ENCODE results near the gene ZNF202. TPM values are rescaled to one million over a fixed set of nuclear protein-coding genes. Genes with fewer than 3 reads are reported as not detected.

Gene ZNF202
- total RNA-seq, 2 donors from 2014 or later = 5.7 to 15.2 TPM

DNA sequence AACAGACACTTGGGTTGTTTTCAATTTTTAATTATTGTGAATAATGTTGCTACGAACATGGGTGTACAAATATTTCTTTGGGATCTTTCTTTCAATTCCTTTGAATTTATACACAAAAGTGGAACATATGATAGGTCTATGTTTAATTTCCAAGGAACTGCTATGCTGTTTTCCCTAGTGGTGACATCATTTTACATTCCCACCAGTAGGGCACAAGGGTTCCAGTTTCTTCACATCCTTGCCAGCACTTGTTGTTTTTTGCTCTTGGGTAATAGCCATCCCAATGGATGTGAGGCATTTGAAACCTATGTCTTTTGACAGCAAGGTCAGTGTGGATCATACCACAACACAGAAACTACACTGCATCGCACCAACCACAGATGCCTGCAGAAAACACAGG lies 45.3 kb downstream of the ZNF202 start:
- no peaks in the 10 kb centered on the region for H3K36me3 ChIP-seq

DNA sequence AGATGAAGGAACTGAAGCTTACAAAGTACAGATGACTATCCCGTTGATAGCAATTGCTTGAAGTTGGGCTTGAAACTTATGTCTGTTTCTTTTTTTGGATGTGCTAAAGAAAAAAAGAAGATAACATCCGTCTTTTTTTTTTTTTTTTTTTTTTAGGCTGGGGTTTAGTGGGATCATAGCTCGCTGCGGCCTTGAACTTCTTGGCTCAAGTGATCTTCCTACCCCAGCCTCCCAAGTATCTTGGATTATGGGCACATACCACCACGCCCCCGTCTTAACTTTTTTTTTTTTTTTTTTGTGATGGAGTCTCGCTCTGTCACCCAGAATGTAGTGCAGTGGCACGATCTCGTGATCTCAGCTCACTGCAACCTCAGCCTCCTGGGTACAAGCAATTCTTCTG lies 46.2 kb downstream of the ZNF202 start:
- H3K36me3 ChIP-seq = no peaks in the 10 kb centered on the region
- intact Hi-C loops (cut with DNase I) = no loop called here
- no peak overlapping the region for H3K4me3 ChIP-seq
- no peaks in the 10 kb centered on the region for H3K9me3 ChIP-seq
- no peaks in the 10 kb centered on the region for H3K4me1 ChIP-seq (replicated peaks)
- H3K27ac ChIP-seq = no peak overlapping the region
- peaks cover 5% of the 10 kb centered on the region for H3K27me3 ChIP-seq (replicated peaks; ENCODE audit: insufficient read depth)
- DNase-seq (ENCODE audit: low spot score) = no peak
- 87% methylated on average over 9 of the region's 9 CpGs for WGBS
- TF ChIP-seq POLR2AphosphoS5 (IDR thresholded peaks at IDR 0.05) (no peak), POLR2A (IDR thresholded peaks at IDR 0.05) (no peak)
- TF ChIP-seq, protein P1, sequence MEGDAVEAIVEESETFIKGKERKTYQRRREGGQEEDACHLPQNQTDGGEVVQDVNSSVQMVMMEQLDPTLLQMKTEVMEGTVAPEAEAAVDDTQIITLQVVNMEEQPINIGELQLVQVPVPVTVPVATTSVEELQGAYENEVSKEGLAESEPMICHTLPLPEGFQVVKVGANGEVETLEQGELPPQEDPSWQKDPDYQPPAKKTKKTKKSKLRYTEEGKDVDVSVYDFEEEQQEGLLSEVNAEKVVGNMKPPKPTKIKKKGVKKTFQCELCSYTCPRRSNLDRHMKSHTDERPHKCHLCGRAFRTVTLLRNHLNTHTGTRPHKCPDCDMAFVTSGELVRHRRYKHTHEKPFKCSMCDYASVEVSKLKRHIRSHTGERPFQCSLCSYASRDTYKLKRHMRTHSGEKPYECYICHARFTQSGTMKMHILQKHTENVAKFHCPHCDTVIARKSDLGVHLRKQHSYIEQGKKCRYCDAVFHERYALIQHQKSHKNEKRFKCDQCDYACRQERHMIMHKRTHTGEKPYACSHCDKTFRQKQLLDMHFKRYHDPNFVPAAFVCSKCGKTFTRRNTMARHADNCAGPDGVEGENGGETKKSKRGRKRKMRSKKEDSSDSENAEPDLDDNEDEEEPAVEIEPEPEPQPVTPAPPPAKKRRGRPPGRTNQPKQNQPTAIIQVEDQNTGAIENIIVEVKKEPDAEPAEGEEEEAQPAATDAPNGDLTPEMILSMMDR (IDR thresholded peaks at IDR 0.05) = no peak

More for the DNA sequence above, 45.3 kb downstream of the ZNF202 start:
- H3K4me1 ChIP-seq (replicated peaks) = no peaks in the 10 kb centered on the region
- TF ChIP-seq POLR2AphosphoS5 (IDR thresholded peaks at IDR 0.05) = no peak
- no peak for TF ChIP-seq POLR2A (IDR thresholded peaks at IDR 0.05)
- TF ChIP-seq, protein P1 (IDR thresholded peaks at IDR 0.05) = no peak
- no peak for DNase-seq (ENCODE audit: low spot score)
- no peaks in the 10 kb centered on the region for H3K9me3 ChIP-seq
- H3K27me3 ChIP-seq (replicated peaks; ENCODE audit: insufficient read depth) = peaks cover 5% of the 10 kb centered on the region
- intact Hi-C loops (cut with DNase I) = no loop called here
- no peak overlapping the region for H3K27ac ChIP-seq
- 91% methylated on average over 2 of the region's 2 CpGs for WGBS
- H3K4me3 ChIP-seq = no peak overlapping the region

DNA sequence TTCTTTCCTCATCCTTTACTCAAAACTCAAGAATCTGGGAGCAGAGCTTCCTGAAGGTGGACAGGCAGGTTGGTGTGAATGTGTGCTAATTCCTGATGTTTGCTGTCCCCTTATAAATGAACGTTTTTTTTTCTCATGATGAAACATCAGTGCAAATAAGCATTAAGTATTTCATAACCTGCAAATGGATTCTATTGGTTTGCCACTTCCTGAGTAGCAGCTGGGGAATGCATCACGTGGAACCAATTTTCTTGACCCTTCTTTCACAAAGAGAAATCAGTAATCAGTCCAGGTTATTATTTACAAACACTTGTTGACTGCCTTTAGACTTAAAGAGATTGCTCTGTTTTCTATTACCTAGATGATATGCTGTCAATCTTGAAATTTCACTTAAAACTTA lies 46.9 kb downstream of the ZNF202 start:
- H3K4me1 ChIP-seq (replicated peaks) = no peaks in the 10 kb centered on the region
- intact Hi-C loops (cut with DNase I) = no loop called here
- H3K27me3 ChIP-seq (replicated peaks; ENCODE audit: insufficient read depth) = peaks cover 7% of the 10 kb centered on the region
- WGBS = 32% methylated on average over 2 of the region's 2 CpGs
- no peaks in the 10 kb centered on the region for H3K36me3 ChIP-seq
- H3K4me3 ChIP-seq = no peak overlapping the region
- no peak for DNase-seq (ENCODE audit: low spot score)
- H3K27ac ChIP-seq = no peak overlapping the region
- H3K9me3 ChIP-seq = no peaks in the 10 kb centered on the region
- TF ChIP-seq POLR2A (IDR thresholded peaks at IDR 0.05) (no peak), POLR2AphosphoS5 (IDR thresholded peaks at IDR 0.05) (no peak)
- TF ChIP-seq, protein P1 (IDR thresholded peaks at IDR 0.05) = no peak

DNA sequence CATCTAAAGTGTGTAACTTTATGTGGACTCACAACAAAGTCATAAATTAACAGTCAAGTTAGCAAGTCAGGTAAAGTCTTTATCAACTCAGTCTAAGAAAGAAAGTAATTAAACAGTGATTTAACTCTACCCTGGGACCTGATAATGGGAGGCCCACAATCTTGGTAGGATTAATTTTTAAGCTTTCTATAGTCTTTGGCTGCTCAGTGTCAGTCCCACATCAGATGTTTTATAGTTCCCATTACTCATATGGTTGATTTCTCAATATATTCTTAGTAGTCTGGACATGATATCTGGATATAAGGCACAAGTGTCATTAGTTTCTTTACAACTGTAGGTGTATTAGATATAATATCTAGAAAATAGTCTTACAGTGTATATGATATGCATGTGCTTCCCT lies 48.5 kb downstream of the ZNF202 start:
- intact Hi-C loops (cut with DNase I) = no loop called here
- Histone ChIP-seq H3K4me1 (replicated peaks) (no peaks in the 10 kb centered on the region), H3K27ac (no peak overlapping the region), H3K36me3 (no peaks in the 10 kb centered on the region), H3K4me3 (no peak overlapping the region), H3K9me3 (no peaks in the 10 kb centered on the region), H3K27me3 (replicated peaks; ENCODE audit: insufficient read depth) (peaks cover 7% of the 10 kb centered on the region)
- TF ChIP-seq POLR2AphosphoS5 (IDR thresholded peaks at IDR 0.05) = no peak
- TF ChIP-seq, protein P1 (IDR thresholded peaks at IDR 0.05) = no peak
- no peak for TF ChIP-seq POLR2A (IDR thresholded peaks at IDR 0.05)
- DNase-seq (ENCODE audit: low spot score) = no peak

DNA sequence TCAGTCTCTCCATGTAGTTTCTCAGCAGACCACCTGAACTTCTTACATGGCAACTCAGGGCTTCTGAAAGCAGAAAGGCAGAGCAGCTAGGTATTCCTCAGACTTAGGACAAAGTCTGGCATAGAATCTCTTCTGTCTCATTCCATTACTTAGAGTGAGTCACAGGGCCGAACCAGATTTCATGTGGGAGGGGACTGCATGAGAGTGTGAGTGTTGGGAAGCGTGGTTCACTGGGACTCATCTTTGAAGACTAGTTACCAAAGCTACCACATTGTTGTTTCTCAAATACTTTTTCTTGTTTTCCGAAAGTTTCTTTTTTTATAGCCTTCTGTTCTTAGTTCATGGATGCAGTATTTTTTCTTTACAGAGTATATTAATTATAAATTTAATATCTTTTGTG lies 51.0 kb downstream of the ZNF202 start:
- Histone ChIP-seq H3K4me3 (no peak overlapping the region), H3K9me3 (no peaks in the 10 kb centered on the region), H3K27ac (no peak overlapping the region), H3K36me3 (no peaks in the 10 kb centered on the region), H3K4me1 (replicated peaks) (no peaks in the 10 kb centered on the region), H3K27me3 (replicated peaks; ENCODE audit: insufficient read depth) (peaks cover 4% of the 10 kb centered on the region)
- intact Hi-C loops (cut with DNase I) = no loop called here
- WGBS = 72% methylated on average over 3 of the region's 3 CpGs
- TF ChIP-seq POLR2A (IDR thresholded peaks at IDR 0.05) (no peak), POLR2AphosphoS5 (IDR thresholded peaks at IDR 0.05) (no peak)
- TF ChIP-seq, protein P1 (IDR thresholded peaks at IDR 0.05) = no peak
- no peak for DNase-seq (ENCODE audit: low spot score)

Data from prostate gland (tissue), 2 donors.